K562 (cell line): Measurements from ENCODE around the gene FTH1. TPM values are rescaled to one million over a fixed set of nuclear protein-coding genes. Genes with fewer than 3 reads are reported as not detected.

ENCODE experiments used
- ASH1L ChIP-seq: fragments of 450-650 bp; IDR thresholded peaks from 2 replicates; pipeline ENCODE4 v1.6.1; 2018; ENCODE audit warnings: borderline replicate concordance, mild to moderate bottlenecking, low read depth; ENCODE audit not compliant: partially characterized antibody
- CGGBP1 ChIP-seq: fragments of 250-450 bp; sonication (Bioruptor Pico); IDR thresholded peaks from 2 replicates; pipeline ENCODE4 v1.9.0; 2021; ENCODE audit warnings: mild to moderate bottlenecking
- COPS2 ChIP-seq: fragments of 450-650 bp; conservative IDR thresholded peaks from 2 replicates; pipeline ENCODE4 v1.6.1; 2016; ENCODE audit warnings: mild to moderate bottlenecking, moderate library complexity
- CREB5 ChIP-seq: fragments of 250-450 bp; sonication (Bioruptor Pico); IDR thresholded peaks from 2 replicates; pipeline ENCODE4 v1.5.0; 2020; ENCODE audit warnings: mild to moderate bottlenecking
- CREBBP ChIP-seq: IDR thresholded peaks from one replicate; pipeline ENCODE4 v1.6.1; 2012; ENCODE audit warnings: low read depth, mild to moderate bottlenecking, control low read depth, inconsistent platforms, low read length
- CSDE1 ChIP-seq, 2 experiments: fragments of 450-650 bp; IDR thresholded peaks; 2 replicates each; pipeline ENCODE4 v1.6.1; 2016; ENCODE audit warnings: mild to moderate bottlenecking in 1 of 2
- DPF2 ChIP-seq: fragments of 450-650 bp; IDR thresholded peaks from 2 replicates; pipeline ENCODE4 v1.6.1; 2016
- E2F3 ChIP-seq: fragments of 250-450 bp; sonication (Bioruptor Pico); IDR thresholded peaks from 2 replicates; pipeline ENCODE4 v1.4.0; 2020; ENCODE audit warnings: mild to moderate bottlenecking
- ETV6 ChIP-seq, 3 experiments: fragments of 150-350 bp in 1 of 3; sonication (generic) in 1 of 3; formaldehyde crosslinking in 1 of 3; IDR thresholded peaks; 2 replicates each; pipeline versions ENCODE4 v1.6.1 to v1.8.0; 2014 to 2022; ENCODE audit warnings: borderline replicate concordance in 2 of 3, low read depth in 2 of 3, antibody characterized with exemption in 1 of 3, low read length in 1 of 3, mild to moderate bottlenecking in 1 of 3, missing genetic modification reagents in 1 of 3
- EWSR1 ChIP-seq: fragments of 450-650 bp; IDR thresholded peaks from 2 replicates; pipeline ENCODE4 v1.6.1; 2018; ENCODE audit warnings: borderline replicate concordance, mild to moderate bottlenecking, low read depth, moderate library complexity; ENCODE audit not compliant: partially characterized antibody
- HEY1 ChIP-seq: fragments of 250-450 bp; sonication (Bioruptor Pico); IDR thresholded peaks from 2 replicates; pipeline ENCODE4 v1.5.0; 2020; ENCODE audit warnings: mild to moderate bottlenecking, moderate library complexity, borderline replicate concordance
- KLF1 ChIP-seq: fragments of 450-650 bp; IDR thresholded peaks from 2 replicates; pipeline ENCODE4 v1.6.1; 2016; ENCODE audit warnings: missing genetic modification characterization, missing compliant biosample characterization
- MTA3 ChIP-seq: fragments of 450-650 bp; formaldehyde crosslinking; IDR thresholded peaks from 2 replicates; pipeline ENCODE4 v1.6.1; 2017; ENCODE audit warnings: mild to moderate bottlenecking, borderline replicate concordance
- RUNX1 ChIP-seq: sonication (generic); IDR thresholded peaks from 2 replicates; pipeline ENCODE4 v1.6.1; 2016; ENCODE audit warnings: antibody characterized with exemption, low read depth
- SMAD4 ChIP-seq: fragments of 250-450 bp; sonication (Bioruptor Pico); conservative IDR thresholded peaks from 2 replicates; pipeline ENCODE4 v1.8.0; 2021; ENCODE audit warnings: inconsistent platforms, mild to moderate bottlenecking, moderate library complexity
- SMARCA4 ChIP-seq: fragments of 450-650 bp; IDR thresholded peaks from 2 replicates; pipeline ENCODE4 v1.6.1; 2016
- TEAD2 ChIP-seq: fragments of 450-650 bp; IDR thresholded peaks from 2 replicates; pipeline ENCODE4 v1.6.1; 2016; ENCODE audit warnings: missing genetic modification characterization, control low read depth, missing compliant biosample characterization
- ZNF263 ChIP-seq: sonication (generic); formaldehyde crosslinking; IDR thresholded peaks from 2 replicates; pipeline ENCODE4 v1.8.0; 2022; ENCODE audit warnings: mild to moderate bottlenecking, missing genetic modification reagents, borderline replicate concordance
- ZNF324 ChIP-seq: fragments of 250-450 bp; sonication (Bioruptor Pico); IDR thresholded peaks from 2 replicates; pipeline ENCODE4 v1.4.0; 2020; ENCODE audit warnings: mild to moderate bottlenecking
- ZNF668 ChIP-seq: fragments of 250-450 bp; sonication (Bioruptor Pico); IDR thresholded peaks from 2 replicates; pipeline ENCODE4 v1.8.0; 2022; ENCODE audit warnings: mild to moderate bottlenecking, inconsistent platforms
- ZSCAN29 ChIP-seq: fragments of 450-650 bp; IDR thresholded peaks from 2 replicates; pipeline ENCODE4 v1.6.1; 2017
- polyA plus RNA-seq, 8 experiments: library from polyadenylated mRNA; depleted of rRNA in 4 of 8; stranded (reverse) in 5 of 8; unstranded in 3 of 8; fragments of >200 nt; fragmentation: Nextera tagmentation in 2 of 8; fragmentation: Illumina TruSeq in 1 of 8; extraction: Ambion mirVana in 2 of 8; extraction: Trizol in 1 of 8; gene quantifications; 2 replicates each; pipeline versions ENCODE4 v1.2.1 to v1.2.3, GENCODE V29; 2011 to 2014; ENCODE audit warnings: inconsistent platforms in 1 of 8, missing spikeins in 1 of 8
- total RNA-seq, 7 experiments: library from RNA; depleted of rRNA in 6 of 7; stranded (reverse); fragments of >200 nt in 6 of 7; fragmentation: Illumina TruSeq in 2 of 7; extraction: Trizol in 2 of 7; gene quantifications; 2 replicates each; pipeline versions ENCODE4 v1.2.1 to v1.2.3, GENCODE V29; 2011 to 2021; ENCODE audit warnings: low replicate concordance in 1 of 7
- TF ChIP-seq, protein P1 (sequence below): sonication (generic); formaldehyde crosslinking; IDR thresholded peaks from 2 replicates; pipeline ENCODE4 v1.8.1; 2022; ENCODE audit warnings: missing genetic modification reagents
- TF ChIP-seq, protein P2 (sequence below): IDR thresholded peaks from 3 replicates; pipeline ENCODE4 v1.6.1; 2011; ENCODE audit warnings: borderline replicate concordance, mild to moderate bottlenecking; ENCODE audit not compliant: insufficient read length, insufficient read depth

Gene FTH1
- total and polyA plus RNA-seq, 9 of the 15 experiments (the other 6 are each of a cell fraction or from before 2014, with no cell fraction given): 370 to 3,146 (median 802) TPM

DNA sequence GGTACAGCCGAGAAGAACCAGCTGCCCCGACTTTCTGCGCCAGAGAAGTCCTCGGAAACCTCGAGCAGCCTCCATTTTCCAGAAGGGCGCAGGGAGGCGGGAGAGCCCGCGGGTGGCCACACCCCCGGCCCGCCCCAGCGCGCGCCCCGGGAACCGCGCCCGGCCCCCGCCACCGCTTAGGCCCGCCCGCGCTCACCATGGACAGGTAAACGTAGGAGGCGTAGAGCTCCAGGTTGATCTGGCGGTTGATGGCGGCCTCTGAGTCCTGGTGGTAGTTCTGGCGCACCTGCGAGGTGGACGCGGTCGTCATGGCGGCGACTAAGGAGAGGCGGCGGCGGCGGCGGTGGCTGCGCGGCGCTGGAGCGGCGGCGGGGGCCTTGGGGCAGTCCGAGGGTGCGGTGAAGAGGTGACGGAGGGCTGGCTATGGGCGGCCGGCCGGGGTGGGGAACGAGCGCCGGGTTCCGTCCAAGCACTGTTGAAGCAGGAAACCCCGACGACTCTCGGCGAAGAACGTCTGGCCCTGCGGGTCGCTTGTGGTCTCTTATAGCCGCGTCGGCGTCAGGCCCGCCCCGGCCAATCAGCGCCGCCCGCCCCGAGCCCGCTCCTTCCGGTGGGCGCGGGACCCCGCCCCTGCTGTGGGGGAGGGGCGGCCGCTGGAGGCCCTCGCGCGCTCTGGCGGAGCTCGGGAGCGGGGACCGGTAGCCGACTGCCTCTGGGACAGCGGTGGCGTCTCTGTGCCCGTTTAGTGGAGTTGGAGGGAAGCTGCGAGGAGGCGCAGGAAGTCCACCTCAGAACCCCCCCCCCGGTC lies at the start of gene FTH1 (continued):
- TF ChIP-seq, protein P1, sequence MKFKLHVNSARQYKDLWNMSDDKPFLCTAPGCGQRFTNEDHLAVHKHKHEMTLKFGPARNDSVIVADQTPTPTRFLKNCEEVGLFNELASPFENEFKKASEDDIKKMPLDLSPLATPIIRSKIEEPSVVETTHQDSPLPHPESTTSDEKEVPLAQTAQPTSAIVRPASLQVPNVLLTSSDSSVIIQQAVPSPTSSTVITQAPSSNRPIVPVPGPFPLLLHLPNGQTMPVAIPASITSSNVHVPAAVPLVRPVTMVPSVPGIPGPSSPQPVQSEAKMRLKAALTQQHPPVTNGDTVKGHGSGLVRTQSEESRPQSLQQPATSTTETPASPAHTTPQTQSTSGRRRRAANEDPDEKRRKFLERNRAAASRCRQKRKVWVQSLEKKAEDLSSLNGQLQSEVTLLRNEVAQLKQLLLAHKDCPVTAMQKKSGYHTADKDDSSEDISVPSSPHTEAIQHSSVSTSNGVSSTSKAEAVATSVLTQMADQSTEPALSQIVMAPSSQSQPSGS (CRISPR knock-in tag): no peak
- TF ChIP-seq CSDE1 (IDR thresholded peaks at IDR 0.05) (peak in 1 of 2 experiments; percentile 16; a peak in 1 of 4 replicates), SMAD4 (CRISPR knock-in tag) (peak; percentile 93), CREBBP (no peak), E2F3 (CRISPR knock-in tag) (peak; percentile 75), KLF1 (peak; percentile 76; the same call in 1 of the 2 replicates), EWSR1 (no peak), ZNF263 (CRISPR knock-in tag) (peak; percentile 71; the same call in 1 of the 2 replicates), CGGBP1 (CRISPR knock-in tag) (peak; percentile 61), ZNF324 (no peak), ASH1L (no peak), MTA3 (peak; percentile 99), ETV6 (IDR thresholded peaks at IDR 0.05; ENCODE audit: borderline replicate concordance in 1 of 2, low read depth in 2 of 2, low read length in 1 of 2) (no peak), ETV6 (CRISPR knock-in tag; IDR thresholded peaks at IDR 0.05; ENCODE audit: borderline replicate concordance) (0 out of 2 replicates have a peak, but pooled peaks have one; percentile 25), RUNX1 (no peak), HEY1 (CRISPR knock-in tag) (no peak), ZNF668 (no peak), ZSCAN29 (0 out of 2 replicates have a peak, but pooled peaks have one; percentile 15), COPS2 (no peak), CREB5 (CRISPR knock-in tag) (no peak), DPF2 (no peak), SMARCA4 (no peak), TEAD2 (tag) (no peak)
- TF ChIP-seq, protein P2, sequence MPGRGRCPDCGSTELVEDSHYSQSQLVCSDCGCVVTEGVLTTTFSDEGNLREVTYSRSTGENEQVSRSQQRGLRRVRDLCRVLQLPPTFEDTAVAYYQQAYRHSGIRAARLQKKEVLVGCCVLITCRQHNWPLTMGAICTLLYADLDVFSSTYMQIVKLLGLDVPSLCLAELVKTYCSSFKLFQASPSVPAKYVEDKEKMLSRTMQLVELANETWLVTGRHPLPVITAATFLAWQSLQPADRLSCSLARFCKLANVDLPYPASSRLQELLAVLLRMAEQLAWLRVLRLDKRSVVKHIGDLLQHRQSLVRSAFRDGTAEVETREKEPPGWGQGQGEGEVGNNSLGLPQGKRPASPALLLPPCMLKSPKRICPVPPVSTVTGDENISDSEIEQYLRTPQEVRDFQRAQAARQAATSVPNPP: no peak
